GM19035 (cell line): Measurements from ENCODE around the gene TSPAN17.
A peak's percentile ranks its signal among the peaks of the same experiment; 100 is the strongest.
"Not testable (repeated sequence)": the region's sequence is repeated elsewhere in the genome, so short reads cannot be mapped to it uniquely, and the experiment has no call there.

Source experiments
- ATAC-seq: cut with Tn5 transposase; IDR thresholded peaks from one replicate; pipeline ENCODE4 v1.9.1; 2021; ENCODE audit not compliant: unreplicated experiment

Gene TSPAN17, protein sequence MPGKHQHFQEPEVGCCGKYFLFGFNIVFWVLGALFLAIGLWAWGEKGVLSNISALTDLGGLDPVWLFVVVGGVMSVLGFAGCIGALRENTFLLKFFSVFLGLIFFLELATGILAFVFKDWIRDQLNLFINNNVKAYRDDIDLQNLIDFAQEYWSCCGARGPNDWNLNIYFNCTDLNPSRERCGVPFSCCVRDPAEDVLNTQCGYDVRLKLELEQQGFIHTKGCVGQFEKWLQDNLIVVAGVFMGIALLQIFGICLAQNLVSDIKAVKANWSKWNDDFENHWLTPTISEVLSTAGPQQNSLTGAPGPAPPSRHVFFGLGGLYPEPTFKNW

GRCh38 chr5:176647030-176647842 lies at the start of gene TSPAN17:
Gene TSPAN17, plus strand, starts transcription at chr5:176647484. Its CDS starts 132 bp downstream, at chr5:176647616.
- ATAC-seq, result peak; percentile 91

DNA sequence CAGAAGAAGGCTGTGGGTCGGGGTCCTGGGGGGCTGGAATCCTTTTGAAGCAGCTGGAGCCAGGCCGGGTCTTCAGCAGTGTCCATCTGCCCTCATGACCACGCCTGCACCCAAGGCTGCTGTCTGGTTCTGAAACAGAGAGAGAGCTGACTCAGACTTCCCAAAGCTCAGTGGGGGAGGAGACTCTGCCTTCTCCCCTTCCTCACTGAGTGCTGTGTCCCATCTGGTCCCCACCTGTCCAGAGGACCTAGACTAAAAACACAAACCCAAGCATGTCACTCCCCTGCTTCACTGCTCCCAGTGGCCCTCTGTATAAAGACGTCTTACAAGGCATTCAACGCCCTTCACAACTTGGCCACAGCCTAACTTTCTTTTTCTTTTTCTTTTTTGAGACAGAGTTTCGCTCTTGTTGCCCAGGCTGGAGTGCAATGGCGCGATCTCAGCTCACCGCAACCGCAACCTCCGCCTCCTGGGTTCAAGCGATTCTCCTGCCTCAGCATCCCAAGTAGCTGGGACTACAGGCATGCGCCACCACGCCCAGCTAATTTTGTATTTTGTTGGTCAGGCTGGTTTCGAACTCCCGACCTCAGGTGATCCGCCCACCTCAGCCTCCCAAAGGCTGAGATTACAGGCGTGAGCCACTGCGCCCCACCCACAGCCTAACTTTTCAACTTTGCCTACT lies 47.4 kb upstream of the TSPAN17 start:
- not testable (repeated sequence) for ATAC-seq

DNA sequence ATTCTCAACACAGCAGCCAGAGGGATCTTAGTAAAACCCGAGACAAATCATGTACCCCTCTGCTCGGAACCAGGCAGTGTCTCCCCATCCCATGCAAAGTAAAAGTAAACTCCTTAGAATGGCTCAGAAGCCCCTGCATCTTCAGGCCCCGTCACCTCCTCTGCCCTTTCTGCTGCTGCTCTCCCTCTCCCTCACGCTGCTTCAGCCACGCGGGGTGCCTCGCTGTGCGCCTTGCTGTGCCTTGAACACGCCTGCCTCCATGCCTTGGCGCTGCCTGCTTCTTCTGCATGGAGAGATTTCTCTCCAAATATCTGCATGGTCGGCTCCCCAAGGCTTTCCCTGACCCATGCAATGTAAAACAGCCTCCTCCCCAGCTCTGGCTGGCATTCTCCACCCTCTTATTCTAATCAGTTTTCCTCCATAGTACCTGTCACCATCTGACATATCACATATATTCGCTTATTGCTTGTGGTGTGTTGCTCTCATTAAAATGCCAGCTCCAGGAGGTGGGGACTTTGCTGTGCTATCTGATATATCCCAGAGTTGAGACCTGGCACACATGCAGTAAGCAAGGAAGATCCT lies 45.3 kb upstream of the TSPAN17 start:
- no peak for ATAC-seq

- no peak for ATAC-seq
Measured at GRCh38 chr5:176603091-176603490, 44.2 kb upstream of the TSPAN17 start.

- ATAC-seq, result no peak
Measured at GRCh38 chr5:176606032-176606431, 41.3 kb upstream of the TSPAN17 start.

- ATAC-seq, result no peak
Measured at GRCh38 chr5:176606875-176607274, 40.4 kb upstream of the TSPAN17 start.

GRCh38 chr5:176608142-176608705 lies 39.1 kb upstream of the TSPAN17 start:
- no peak for ATAC-seq

DNA sequence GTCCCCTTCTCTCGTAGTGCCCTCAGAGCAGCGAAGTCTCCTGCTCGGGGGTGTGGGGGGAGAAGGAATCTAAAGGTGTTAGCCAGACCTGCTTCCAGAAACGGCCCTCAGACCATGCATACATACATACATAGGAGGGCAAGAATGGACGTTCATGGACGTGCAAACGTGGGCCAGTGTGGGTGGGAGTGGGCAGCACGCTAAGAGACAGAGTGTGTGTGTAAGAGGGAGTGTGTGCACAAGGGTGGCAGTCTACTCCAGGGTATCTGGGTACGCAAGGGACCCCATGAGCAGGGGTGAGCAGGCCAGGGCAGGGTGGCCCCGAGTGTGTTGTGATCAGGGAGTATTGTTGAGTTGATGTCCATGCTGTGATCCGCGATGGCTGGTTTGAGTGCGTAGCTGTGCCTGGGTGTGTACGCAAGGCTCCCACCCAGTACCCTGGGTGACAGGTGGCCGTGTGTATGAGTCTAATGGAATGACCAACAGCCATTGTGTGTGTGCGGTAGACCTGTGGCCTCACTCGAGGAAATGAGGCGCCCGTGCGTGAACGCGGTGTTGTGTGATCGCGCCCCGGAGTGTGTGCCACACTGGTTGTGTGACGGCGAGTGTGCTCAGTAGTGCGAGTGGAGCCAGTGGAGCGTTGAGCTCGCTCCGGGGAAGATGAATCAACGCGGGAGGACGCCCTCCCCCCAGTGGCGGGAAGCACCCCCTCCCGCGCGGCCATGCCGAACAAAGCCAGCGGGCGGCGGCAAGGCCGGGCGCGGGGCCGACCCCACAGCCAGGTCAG lies 38.2 kb upstream of the TSPAN17 start:
- peak; percentile 23 for ATAC-seq

DNA sequence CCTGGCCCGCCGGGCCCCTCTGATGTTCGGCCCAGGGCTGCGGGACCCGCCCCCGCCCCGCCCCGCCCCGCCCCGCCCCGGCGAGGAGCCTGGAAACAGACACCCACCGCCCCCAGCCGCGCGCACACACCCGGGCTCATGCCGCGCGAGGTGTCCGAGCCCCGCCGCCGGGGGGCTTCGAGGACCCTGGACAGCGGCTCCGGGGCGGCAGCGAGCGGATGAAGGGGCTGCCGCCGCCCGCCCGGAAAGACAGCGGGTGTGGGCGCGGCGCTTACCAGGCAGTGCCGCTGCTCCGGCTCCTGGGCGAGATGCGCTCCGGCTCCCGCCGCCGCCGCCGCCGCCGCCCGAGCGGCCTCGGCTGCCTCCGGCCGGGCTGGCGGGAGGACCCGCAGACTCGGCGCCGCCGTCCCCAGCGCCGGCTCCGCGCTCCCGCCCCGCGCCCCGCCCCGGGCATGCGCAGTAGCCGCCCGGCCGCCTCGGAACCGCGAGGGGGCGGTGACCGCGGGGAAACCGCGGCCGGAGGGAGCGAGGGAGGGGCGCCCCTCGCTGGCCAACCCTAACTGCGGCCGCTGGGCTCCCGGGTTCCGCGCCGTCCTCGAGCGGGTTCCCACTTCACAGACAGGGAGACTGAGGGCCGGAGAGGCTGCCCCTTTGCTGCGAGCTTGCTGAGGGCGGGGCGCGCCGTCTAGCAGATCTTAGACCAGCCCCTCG lies 37.4 kb upstream of the TSPAN17 start, which contains the start of gene GPRIN1:
TSS of gene GPRIN1 (minus strand) at position 433 of the 711 bp plus-strand sequence. CDS start 10,322 bp downstream, outside the sequence.
- peak; percentile 85 for ATAC-seq

- ATAC-seq, result no peak
Measured at GRCh38 chr5:176610435-176610773, 36.9 kb upstream of the TSPAN17 start.

GRCh38 chr5:176611435-176611834 lies 35.8 kb upstream of the TSPAN17 start:
- no peak for ATAC-seq

DNA sequence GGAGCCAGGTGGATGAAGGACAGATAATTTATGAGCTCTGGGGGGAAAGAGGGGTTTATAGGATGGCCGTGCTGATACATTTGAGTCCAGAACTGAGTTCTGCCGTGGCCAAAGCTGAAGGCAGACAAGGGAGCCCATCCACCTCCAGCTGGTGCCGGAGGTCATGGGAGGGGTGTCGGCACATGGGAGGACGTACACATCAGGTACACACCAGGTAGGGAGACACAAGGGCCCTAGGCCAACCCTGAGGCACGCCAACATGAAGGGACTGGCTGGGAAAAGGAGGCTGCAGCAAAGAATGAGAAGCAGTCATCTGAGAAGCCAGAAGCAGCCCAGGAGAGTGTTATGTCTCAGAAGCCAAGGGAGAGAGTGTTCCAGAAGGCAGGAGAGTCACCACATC lies 35.3 kb upstream of the TSPAN17 start:
- ATAC-seq, result no peak

DNA sequence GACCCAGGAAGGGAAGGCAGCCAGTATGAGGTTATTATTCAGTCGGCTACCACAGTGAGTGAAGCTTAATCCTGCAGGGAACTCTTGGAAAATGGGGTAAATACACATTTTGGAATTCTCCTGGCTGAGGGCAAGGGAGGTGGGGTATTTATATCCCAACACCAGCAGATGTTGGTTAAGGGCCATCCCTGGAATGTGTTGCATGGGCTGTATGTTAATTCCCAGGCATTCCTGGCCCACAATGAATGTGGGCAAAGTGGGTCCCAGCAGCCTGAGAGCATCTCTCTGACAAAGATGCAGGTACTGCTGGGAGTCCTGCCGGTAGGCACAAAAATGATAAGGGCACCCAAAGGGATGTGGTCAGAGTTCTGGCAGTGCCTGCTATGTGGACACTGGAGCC lies 34.4 kb upstream of the TSPAN17 start:
- no peak for ATAC-seq

GRCh38 chr5:176614805-176615478 lies 32.3 kb upstream of the TSPAN17 start:
- no peak for ATAC-seq

DNA sequence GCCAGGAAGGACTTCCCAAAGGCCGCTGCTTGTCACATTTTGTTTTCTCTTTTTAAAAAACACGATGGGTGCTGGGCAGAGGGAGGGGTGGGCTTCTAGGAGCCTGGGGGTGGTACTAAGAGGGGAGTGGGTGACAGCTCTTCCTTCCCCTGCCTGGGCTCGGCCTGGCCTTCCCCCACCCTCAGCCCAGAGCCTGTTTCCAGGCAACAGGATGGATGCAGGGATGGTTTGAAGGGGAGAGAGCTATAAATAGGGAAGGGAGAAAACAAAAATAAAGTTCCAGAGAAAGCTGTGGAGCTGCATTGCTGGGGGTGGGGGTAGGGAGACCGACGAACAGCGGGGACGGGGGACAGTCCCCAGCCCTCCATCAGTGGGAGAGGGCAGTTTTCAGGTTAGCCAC lies 30.8 kb upstream of the TSPAN17 start:
- no peak for ATAC-seq

GRCh38 chr5:176618783-176619182 lies 28.5 kb upstream of the TSPAN17 start:
- ATAC-seq, result no peak

- ATAC-seq, result peak; percentile 83
Measured at GRCh38 chr5:176619203-176619568, 28.1 kb upstream of the TSPAN17 start.

GRCh38 chr5:176619569-176620332 lies 27.5 kb upstream of the TSPAN17 start:
- no peak for ATAC-seq
